HG03575 (cell line): ENCODE measurements around the gene LYRM4.
"Not testable (repeated sequence)": the region's sequence is repeated elsewhere in the genome, so short reads cannot be mapped to it uniquely, and the experiment has no call there.

Experiments
- ATAC-seq: cut with Tn5 transposase; IDR thresholded peaks from one replicate; pipeline ENCODE4 v1.9.1; 2021; ENCODE audit not compliant: unreplicated experiment, insufficient number of reproducible peaks, low FRiP score; ENCODE audit errors: extremely low read depth

The LYRM4 gene

GRCh38 chr6:5135788-5136376 lies 124.9 kb downstream of the LYRM4 start:
- ATAC-seq: no peak

DNA sequence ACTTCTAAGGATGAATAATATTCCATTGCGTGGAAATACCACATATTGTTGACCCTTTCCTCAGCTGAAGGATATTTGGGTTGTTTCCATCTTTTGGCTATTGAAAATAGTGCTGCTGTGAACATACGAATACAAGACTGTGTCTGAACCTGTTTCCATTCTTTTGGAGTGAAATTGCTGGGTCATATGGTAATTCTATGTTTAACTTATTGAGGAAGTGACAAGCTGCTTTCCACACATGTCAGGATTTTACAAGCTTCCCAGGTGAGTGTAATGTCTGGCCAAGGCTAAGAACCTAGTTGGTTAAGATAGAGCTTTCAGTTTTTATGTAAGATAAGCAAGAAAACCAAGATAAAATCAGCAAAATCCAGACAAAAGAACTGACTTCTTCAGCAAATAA lies 126.8 kb downstream of the LYRM4 start:
- ATAC-seq: no peak

GRCh38 chr6:5132731-5133130 lies 128.0 kb downstream of the LYRM4 start:
- no peak for ATAC-seq

DNA sequence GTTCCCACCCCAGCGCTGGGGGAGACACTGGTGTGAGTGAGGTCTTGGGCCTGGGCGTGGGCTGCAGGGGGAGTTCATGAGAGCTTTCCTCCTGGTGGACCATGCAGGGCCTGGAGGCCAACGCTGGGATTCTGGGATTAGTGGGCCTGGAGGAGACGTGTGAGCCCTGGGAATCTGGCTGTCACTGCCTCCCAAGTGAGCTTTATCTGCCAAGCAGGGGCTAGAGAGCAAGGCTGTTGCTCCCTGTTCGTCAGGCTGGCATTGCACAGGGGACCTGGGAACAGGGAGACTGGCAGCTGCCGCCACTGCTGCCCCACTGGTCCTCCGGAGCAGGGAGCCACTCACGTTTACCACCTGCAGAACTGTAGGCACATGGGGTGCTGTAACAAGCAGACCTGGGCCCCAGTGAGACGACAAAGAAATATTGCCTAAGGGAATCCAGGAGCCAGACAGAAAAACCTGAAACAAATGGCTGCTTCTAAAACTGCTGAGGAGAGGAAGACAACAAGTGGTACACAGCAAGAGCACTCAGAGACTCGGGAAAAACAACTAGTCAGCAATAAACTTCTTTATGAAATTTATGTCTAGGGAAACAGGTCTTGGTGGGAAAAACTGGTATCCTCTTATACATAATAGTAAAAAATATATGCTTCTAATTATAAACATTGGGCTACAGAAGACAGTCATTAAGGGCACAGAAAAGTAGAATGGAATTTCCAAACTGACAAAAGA lies 130.4 kb downstream of the LYRM4 start:
- no peak for ATAC-seq

- no peak for ATAC-seq
Measured at GRCh38 chr6:5128351-5128750, 132.4 kb downstream of the LYRM4 start.

DNA sequence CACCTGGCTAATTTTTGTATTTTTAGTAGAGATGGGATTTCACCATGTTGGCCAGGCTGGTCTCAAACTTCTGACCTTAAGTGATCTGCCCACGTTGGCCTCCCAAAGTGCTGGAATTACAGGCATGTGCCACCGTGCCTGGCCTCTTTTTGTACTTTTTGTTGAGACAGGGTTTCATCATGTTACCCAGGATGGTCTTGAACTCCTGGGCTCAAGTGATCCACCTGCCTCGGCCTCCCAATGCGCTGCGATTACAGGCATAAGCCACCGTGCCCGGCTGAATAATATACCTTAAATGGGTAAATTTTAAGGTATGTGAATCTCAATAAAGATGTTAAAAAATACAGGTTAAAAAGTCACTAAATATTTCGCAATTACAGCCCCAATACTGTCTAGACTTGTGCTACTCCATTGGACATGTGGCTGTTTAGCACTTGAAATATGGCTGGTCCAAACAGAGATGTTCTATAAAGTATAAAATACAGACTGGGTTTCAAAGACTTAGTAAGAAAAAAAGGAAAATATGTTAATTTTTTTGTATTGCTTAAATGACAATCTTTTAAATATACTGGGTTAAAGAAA lies 133.6 kb downstream of the LYRM4 start:
- ATAC-seq: no peak

GRCh38 chr6:5126214-5126613 lies 134.5 kb downstream of the LYRM4 start:
- ATAC-seq: no peak

DNA sequence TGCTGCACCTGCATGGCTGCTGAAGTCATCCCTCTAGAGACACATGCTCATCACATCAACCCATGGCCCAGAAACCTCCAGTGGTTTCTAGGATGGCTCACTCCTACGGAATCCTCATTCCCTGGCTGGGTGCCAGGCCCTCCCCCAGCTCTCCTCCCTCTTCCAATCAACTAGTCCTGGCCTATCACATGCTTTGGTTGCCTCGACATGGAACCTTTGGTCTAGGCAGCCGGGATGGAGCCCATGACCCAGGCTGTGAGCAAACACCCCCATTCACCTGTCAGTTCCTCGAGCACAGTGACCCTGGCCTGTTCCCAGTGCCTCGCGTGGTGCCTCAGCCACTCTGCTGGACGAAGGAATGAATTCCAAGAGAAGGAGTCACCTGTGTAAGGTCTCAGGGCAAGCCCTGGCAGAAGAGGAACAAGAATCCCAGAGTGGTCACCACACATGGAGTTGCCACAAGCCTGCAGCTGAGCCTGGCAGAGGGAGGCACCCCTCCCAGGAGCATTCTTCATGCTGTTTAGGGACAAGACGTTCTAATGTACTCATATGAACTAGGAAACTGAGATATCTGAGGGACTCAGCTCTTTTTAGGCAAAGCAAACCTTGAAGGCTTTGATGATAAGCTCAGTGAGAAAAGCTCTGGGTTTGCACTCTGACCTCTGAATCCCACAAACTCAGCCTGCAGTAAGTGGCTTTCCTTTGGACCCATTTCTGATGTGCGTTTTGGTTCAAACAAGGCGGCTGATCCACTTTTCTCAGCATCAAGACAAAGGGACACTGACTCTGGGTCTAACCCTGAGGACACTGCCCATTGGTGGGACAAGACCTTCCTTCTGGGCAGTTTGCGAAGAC lies 135.4 kb downstream of the LYRM4 start:
- no peak for ATAC-seq

DNA sequence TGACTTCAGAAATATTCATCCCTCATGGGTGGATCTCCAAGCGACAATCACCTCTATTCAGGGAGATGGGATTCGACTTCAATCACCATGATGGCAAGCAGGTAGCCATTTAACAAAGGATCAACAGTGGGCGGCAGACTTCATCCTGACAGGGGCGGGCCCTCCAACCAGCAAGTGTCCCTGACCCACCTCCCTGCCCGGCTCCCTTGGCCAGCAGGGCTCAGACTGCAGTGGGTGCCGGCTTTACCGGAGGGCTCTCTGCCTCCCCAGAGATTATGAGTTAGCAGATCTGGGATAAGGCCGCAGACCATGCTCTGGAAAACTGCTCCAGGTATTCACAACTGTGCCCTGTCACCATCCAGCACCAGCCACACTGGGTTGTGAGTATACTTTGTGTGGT lies 136.2 kb downstream of the LYRM4 start:
- ATAC-seq: no peak

GRCh38 chr6:5123296-5124143 lies 137.2 kb downstream of the LYRM4 start:
- ATAC-seq: no peak

- ATAC-seq: no peak
Measured at GRCh38 chr6:5122504-5123112, 138.1 kb downstream of the LYRM4 start.

DNA sequence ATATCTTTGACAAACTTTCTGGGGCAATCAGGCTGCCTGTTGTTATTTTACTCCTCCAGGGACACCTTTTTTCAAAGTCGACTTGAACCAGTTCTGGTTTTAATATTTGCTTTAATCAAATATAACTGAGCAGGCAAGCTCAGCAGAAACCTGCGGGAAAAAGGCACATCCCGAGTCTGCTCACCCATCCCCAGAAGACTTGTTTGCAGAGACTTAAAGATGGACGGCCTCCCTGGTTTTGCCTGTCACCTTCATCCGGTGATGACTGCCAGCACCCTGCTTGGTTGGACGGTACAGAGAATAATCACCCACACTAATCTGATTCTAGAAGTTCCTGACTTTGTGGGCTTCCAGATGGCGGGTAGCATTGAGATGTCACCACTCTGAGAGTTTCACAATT lies 138.8 kb downstream of the LYRM4 start:
- ATAC-seq: no peak

DNA sequence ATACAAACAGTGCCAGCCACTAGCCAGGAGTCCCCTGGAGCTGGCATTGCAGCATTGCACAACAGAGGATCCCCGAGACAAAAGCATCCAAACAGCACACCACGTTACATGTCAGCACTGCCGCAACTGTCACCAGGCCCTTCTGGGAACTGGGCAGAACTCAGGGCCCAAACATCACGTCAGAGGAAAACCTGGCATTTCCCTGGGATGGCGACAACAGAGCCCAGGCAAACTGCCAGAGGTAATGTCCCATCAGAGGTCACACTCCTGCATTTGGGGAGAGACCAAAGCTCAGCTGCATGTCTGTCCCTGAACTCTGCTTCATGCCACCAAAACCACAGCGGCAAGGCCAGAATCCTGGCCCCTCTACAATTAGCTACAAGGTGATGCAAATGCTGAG lies 139.3 kb downstream of the LYRM4 start:
- ATAC-seq: no peak

DNA sequence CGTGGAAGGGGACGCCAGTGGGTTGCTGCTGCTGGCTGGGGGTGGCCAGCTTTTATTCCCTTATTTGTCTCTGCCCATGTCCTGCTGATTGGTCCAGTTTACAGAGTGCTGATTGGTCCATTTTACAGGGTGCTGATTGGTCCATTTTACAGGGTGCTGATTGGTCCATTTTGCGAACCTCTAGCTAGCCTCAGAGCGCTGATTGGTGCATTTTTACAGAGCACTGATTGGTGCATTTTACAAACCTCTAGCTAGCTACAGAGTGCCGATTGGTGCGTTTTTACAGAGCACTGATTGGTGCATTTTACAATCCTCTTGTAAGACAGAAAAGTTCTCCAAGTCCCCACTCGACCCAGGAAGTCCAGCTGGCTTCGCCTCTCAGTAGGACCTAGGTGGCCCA lies 140.2 kb downstream of the LYRM4 start:
- not testable (repeated sequence) for ATAC-seq

DNA sequence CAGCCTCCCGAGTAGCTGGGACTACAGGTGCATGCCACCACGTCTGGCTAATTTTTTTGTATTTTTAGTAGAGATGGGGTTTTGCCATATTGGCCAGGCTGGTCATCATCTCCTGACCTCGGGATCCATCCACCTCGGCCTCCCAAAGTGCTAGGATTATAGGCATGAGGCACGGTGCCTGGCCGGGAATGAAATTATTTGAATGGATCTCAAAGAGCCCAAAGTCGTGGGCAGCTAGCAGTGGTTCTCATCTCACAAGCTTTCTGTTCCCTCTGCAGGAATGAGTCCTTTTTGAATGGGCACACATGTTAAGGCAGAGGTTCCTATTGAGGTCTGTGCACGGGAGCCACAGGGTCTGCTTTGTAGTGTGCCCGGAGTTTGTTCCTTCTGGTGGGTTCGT lies 140.7 kb downstream of the LYRM4 start:
- no peak for ATAC-seq

DNA sequence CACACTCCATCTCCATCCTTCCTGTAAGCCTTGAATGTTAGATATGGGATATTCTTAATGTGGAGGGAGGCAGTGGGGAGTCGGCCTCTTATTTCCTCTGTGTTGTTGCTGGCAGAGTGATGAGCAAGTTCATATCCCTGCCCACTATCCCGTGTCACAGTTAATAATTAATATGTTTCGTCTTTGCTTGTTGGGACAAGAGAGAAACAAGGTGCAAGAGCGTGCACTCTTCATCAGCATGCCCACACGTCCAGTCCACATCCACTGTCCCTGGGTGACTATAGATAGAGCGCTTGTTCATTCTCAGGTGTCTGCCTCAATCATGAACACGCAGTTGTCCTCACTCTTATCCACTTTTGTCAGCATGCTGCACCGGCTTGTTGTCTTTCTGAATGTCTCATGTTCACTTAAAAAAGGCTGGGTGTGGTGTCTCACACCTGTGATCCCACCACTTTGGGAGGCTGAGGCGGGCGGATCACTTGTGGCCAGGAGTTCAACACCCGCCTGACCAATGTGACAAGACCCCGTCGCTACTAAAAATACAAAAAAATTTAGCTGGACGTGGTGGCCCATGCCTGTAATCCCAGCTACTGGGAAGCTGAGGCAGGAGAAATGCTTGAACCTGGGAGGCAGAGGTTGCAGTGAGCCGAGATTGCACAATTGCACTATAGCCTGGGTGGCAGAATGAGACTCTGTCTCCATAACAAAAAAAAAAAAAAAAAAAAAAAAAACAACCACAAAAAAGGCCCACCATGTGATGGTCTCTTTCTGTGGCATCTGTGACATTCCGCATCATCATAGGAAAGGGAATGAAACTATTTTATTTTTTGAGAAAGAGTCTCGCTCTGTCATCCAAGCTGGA lies 141.4 kb downstream of the LYRM4 start:
- no peak for ATAC-seq

DNA sequence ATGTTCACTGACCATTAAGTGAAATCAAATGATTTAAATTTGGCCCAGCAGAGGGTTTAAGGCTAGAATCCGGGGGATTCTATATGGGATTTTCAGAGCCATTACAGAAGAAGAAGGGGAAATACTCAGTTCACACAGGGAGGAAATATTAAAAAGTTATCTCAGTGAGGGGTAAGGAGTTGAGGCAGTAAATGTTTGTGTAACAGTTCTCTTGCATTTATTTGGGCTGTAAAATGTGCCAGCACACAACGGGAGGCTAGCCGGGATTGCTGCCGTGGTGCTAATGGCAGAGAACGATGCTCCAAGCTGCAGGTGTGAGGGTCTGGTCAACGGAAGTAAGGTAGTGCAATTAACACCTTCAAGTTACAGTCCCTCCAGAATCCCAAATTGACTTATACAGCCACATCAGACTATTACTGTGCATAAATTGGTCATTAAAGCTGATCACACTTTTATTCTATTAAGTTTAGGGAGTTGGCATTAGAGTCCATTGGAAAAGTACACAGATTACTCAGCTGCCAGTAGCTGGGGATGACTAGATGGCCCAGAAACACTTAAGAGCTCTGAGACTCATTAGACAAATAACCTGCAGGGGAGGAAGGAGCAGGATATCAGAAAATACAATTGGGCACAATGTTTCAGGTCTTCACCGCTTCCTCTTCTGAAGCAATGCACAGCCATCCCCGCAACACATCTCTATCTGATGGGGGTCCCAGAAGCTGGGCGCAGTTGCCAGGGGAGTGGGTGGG lies 144.3 kb downstream of the LYRM4 start:
- ATAC-seq: no peak
